Measurements from ENCODE around the gene AFMID. TPM values are rescaled to one million over a fixed set of nuclear protein-coding genes. Genes with fewer than 3 reads are reported as not detected.

The AFMID gene, protein sequence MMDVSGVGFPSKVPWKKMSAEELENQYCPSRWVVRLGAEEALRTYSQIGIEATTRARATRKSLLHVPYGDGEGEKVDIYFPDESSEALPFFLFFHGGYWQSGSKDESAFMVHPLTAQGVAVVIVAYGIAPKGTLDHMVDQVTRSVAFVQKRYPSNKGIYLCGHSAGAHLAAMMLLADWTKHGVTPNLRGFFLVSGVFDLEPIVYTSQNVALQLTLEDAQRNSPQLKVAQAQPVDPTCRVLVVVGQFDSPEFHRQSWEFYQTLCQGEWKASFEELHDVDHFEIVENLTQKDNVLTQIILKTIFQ
- 36.3 to 49.5 TPM (median 38.7 TPM) in 5 replicates for total RNA-seq (2022; extraction: Qiagen RNA extraction)

DNA sequence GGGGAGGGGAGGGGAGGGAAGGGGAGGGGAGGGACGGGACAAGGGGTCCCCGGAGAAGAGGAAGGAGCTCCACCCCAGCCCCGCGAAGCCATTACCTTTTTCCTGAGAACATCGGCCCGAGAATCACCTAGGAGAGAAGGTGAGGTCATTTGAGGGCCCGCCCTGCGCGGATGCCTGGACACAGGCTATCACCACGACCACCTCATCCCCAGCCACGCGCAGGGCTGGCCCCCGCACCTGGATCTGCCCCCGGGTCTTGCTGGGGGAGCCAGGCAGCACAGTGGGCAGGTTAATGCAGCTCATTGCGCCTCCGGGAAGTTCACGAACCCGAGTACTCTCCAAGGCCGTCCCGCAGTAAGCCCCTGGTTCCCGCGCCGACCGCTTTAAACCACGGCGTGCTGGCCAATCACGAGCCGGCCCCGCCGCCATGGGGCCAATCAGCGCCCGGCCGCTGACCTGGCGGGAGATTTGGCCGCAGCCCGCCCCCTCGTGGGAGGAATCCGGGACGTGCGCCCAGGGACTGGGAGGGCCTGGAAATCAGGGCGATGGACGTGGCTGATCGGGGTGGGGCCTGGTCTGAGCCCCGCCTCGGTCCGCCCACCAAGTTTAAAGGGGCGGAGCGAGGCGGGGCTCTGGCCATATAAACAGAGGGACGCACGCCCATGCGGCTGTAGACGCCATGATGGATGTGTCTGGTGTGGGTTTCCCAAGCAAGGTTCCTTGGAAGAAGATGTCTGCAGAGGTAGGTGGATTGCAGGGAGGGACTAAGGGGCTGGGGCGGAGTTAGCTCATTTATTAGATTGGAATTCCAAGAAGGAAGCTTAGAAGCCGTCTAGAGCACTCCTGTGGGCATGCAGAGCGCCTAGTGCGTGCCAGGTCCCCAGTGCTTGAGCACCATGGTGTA lies at the start of gene AFMID, which contains the start of gene TK1:
AFMID (plus strand) TSS at position 671 of the 904 bp plus-strand sequence; CDS start at position 680, 9 bp downstream.
TK1 (minus strand) TSS at position 361 of the 904 bp plus-strand sequence; CDS start at position 303, 58 bp downstream.

DNA sequence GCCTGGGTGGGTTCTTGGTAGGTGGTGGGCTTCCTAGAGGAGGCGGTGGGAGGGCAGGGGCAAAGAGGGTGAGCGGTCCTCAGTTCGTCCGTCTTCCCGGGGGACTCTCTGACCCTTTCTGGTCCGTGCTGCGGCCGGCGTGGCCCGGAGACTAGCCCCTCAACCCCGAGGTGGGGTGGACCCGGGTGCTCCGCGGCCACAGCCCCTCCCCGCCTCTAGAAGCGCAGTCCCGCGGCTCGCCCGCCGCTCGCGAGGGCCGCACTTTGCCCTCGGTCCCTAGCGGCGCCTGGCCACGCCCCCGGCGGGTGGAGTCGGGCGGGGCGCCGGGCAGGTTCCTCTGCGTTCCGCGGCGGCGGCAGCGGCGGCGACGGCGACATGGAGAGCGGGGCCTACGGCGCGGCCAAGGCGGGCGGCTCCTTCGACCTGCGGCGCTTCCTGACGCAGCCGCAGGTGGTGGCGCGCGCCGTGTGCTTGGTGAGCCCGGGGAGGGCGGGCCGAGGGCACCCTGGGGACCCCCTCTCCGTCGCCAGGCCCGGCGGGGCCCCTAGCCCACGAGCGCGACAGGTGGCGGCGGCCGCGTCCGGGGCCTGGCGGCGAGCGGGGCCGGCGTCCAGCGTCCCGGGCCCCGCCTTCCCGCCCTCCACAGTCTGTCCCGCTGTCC lies 18.8 kb upstream of the AFMID start, which contains the start of gene SYNGR2:
SYNGR2 (plus strand) TSS at position 340 of the 661 bp plus-strand sequence; CDS start at position 376, 36 bp downstream.

DNA sequence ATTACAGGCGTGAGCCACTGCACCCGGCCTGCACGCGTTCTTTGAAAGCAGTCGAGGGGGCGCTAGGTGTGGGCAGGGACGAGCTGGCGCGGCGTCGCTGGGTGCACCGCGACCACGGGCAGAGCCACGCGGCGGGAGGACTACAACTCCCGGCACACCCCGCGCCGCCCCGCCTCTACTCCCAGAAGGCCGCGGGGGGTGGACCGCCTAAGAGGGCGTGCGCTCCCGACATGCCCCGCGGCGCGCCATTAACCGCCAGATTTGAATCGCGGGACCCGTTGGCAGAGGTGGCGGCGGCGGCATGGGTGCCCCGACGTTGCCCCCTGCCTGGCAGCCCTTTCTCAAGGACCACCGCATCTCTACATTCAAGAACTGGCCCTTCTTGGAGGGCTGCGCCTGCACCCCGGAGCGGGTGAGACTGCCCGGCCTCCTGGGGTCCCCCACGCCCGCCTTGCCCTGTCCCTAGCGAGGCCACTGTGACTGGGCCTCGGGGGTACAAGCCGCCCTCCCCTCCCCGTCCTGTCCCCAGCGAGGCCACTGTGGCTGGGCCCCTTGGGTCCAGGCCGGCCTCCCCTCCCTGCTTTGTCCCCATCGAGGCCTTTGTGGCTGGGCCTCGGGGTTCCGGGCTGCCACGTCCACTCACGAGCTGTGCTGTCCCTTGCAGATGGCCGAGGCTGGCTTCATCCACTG lies 27.0 kb downstream of the AFMID start, which contains the start of gene BIRC5:
BIRC5 (plus strand) TSS at position 238 of the 690 bp plus-strand sequence; CDS start at position 302, 64 bp downstream.

DNA sequence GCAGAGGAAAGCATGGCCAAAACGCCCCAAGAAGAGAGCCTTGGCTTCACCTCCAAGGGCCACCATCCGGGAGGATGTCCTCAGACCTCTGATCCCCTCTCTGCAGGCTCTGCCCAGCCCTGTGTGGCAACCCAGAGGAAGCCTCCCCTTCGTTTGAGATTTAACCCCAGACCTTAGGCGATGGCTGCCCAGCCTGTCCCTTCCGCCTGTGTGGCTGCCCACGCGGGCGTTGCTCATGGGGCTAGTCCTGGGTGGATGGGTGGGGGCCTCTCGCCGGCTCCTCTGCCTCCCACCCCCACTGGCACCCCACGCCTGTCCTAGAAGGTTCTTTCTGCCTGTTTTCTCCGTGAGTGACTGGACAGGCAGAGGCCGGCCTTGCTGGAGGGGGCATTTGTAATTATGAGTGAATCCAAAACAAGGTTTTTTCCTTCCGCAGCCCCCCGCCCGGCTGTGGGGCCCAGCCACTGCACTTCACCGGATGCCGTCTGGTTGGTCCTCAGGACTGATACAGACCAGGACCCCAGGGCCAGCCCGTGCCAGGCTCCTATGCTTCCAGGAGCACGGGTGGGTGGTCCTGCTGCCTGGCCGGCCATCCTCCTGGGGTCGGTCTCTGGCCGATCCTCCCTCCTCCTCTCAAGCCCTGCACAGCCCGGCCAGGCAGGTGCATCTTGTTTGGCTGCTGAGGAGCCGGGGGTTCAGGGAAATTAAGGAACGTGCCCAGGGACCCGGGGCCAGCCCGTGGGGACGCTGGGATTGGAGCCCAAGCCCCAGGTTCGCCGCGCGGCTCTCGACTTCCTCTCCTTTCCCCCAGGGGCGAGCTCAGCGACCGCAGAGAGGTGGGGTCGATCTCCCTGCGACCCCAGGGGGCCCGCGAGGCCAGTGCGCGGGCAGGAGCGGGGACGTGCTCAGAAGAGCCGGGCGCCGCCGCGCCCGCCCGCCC lies 44.1 kb downstream of the AFMID start, which contains the start of gene TMEM235:
TMEM235 (plus strand) TSS at position 636 of the 940 bp plus-strand sequence. CDS start 393 bp downstream, outside the sequence.

Other genes with a start within 250 kb of the AFMID start
- 1.4 to 3.5 TPM (median 2.0 TPM) in 5 replicates for gene TNRC6C, start 228.7 kb upstream of the AFMID start, total RNA-seq (2022; extraction: Qiagen RNA extraction)
- 6.9 to 15.2 TPM (median 14.3 TPM) in 5 replicates for gene TMC6, start 58.6 kb upstream of the AFMID start, total RNA-seq (2022; extraction: Qiagen RNA extraction)
- 0.16 to 0.27 TPM (median 0.26 TPM) in 5 replicates for gene TMC8, start 56.6 kb upstream of the AFMID start, total RNA-seq (2022; extraction: Qiagen RNA extraction)
- gene C17orf99, start 41.0 kb upstream of the AFMID start, total RNA-seq (2022; extraction: Qiagen RNA extraction): not detected in 5 replicates
- gene SYNGR2, start 18.8 kb upstream of the AFMID start, total RNA-seq (2022; extraction: Qiagen RNA extraction): 129 to 217 TPM (median 195 TPM) in 5 replicates
- 219 to 248 TPM (median 237 TPM) in 5 replicates for gene TK1, start 310 bp upstream of the AFMID start, total RNA-seq (2022; extraction: Qiagen RNA extraction)
- gene BIRC5, start 26.9 kb downstream of the AFMID start, total RNA-seq (2022; extraction: Qiagen RNA extraction): 102 to 105 TPM (median 103 TPM) in 5 replicates
- not detected in 5 replicates for gene TMEM235, start 44.3 kb downstream of the AFMID start, total RNA-seq (2022; extraction: Qiagen RNA extraction)
- gene SOCS3, start 172.7 kb downstream of the AFMID start, total RNA-seq (2022; extraction: Qiagen RNA extraction): 27.6 to 43.3 TPM (median 36.9 TPM) in 5 replicates
- gene PGS1, start 191.3 kb downstream of the AFMID start, total RNA-seq (2022; extraction: Qiagen RNA extraction): 19.8 to 27.1 TPM (median 25.0 TPM) in 5 replicates

Measured in A549 treated with Mapracorat at 1 μM for 4 hours (cell line).